Endothelial cell of umbilical vein (primary cell): Measurements from ENCODE around the gene PNPO. TPM values are rescaled to one million over a fixed set of nuclear protein-coding genes. Genes with fewer than 3 reads are reported as not detected.

ENCODE experiments used
- BruUV-seq: library from RNA; stranded (reverse); fragments of 400-500 nt; replicated peaks from 2 replicates; lab custom pipeline; 2021; lab: Mats Ljungman, UMichigan
- CTCF ChIA-PET: fragments of 300-600, 350-600 bp; sonication (Branson Sonifier 250); formaldehyde crosslinking; loops from one replicate; lab custom pipeline; 2021; ENCODE audit warnings: antibody characterized with exemption, inconsistent platforms; lab: Charles Lee
- POLR2A ChIA-PET: fragments of 300-600, 350-600 bp; sonication (Branson Sonifier 250); formaldehyde crosslinking; loops from one replicate; lab custom pipeline; 2021; ENCODE audit warnings: antibody characterized with exemption, inconsistent platforms; lab: Charles Lee
- DNase-seq: peaks from one replicate; pipeline ENCODE4 v3.0.0-alpha.2; 2011; ENCODE audit warnings: low read depth, low spot score
- FAIRE-seq: peaks from 2 replicates; lab custom pipeline; 2011; peaks lifted over from hg19 to GRCh38; lab: Jason Lieb, UNC
- H2AFZ ChIP-seq: 2 replicates; pipeline ENCODE4 v1.6.0; 2012; ENCODE audit warnings: low read depth, low read length, control low read depth, inconsistent platforms
- H3K27ac ChIP-seq: 2 replicates; pipeline ENCODE4 v1.5.1; 2011; ENCODE audit warnings: low read depth, mild to moderate bottlenecking, control low read depth, low read length, moderate library complexity; ENCODE audit not compliant: insufficient read depth
- H3K27me3 ChIP-seq, 2 experiments: 2 replicates each; pipeline versions ENCODE4 v1.6.0 to v1.6.1; 2011; ENCODE audit warnings: low read length in 2 of 2, mixed read lengths in 1 of 2; ENCODE audit not compliant: control insufficient read depth in 2 of 2, insufficient read depth in 2 of 2
- H3K36me3 ChIP-seq, 2 experiments: 2 replicates in 1 of 2; 3 replicates in 1 of 2; pipeline ENCODE4 v1.5.1; 2011; ENCODE audit warnings: low read length in 2 of 2, mild to moderate bottlenecking in 1 of 2, moderate library complexity in 1 of 2; ENCODE audit not compliant: control insufficient read depth in 2 of 2, insufficient read depth in 2 of 2; ENCODE audit errors: extremely low read depth in 1 of 2
- H3K4me1 ChIP-seq: 3 replicates; pipeline ENCODE4 v1.5.1; 2011; ENCODE audit warnings: mild to moderate bottlenecking, low read length; ENCODE audit not compliant: control insufficient read depth, insufficient read depth; ENCODE audit errors: extremely low read depth
- H3K4me2 ChIP-seq: 2 replicates; pipeline ENCODE4 v1.6.1; 2011; ENCODE audit warnings: low read length, control low read depth, mixed read lengths; ENCODE audit not compliant: insufficient read depth
- H3K4me3 ChIP-seq, 3 experiments: fragments of 200-600 bp in 1 of 3; sonication (generic), shearing (Covaris generic) in 1 of 3; replicated peaks in 1 of 3; 2 replicates each; pipeline ENCODE4 v1.5.1; 2011 to 2016; ENCODE audit warnings: control low read depth in 3 of 3, low read length in 3 of 3, mild to moderate bottlenecking in 2 of 3, inconsistent platforms in 1 of 3, low read depth in 1 of 3, moderate library complexity in 1 of 3; ENCODE audit not compliant: insufficient read depth in 1 of 3
- H3K79me2 ChIP-seq: 2 replicates; pipeline ENCODE4 v1.6.0; 2012; ENCODE audit warnings: low read length, inconsistent platforms; ENCODE audit not compliant: control insufficient read depth, insufficient read depth
- H3K9ac ChIP-seq: replicated peaks from 2 replicates; pipeline ENCODE3; 2011; ENCODE audit warnings: low read length, control low read depth; ENCODE audit not compliant: insufficient read depth; ENCODE audit errors: extremely low read depth
- H3K9me1 ChIP-seq: replicated peaks from 3 replicates; pipeline ENCODE4 v1.6.0; 2011; ENCODE audit warnings: mild to moderate bottlenecking, low read length; ENCODE audit not compliant: control insufficient read depth, insufficient read depth; ENCODE audit errors: extremely low read depth
- H3K9me3 ChIP-seq: replicated peaks from 2 replicates; pipeline ENCODE4 v1.5.1; 2012; ENCODE audit warnings: low read length, inconsistent platforms; ENCODE audit not compliant: control insufficient read depth, insufficient read depth
- H4K20me1 ChIP-seq: replicated peaks from 2 replicates; pipeline ENCODE3; 2011; ENCODE audit warnings: mild to moderate bottlenecking, low read length; ENCODE audit not compliant: control insufficient read depth, insufficient read depth; ENCODE audit errors: extremely low read depth
- CTCF ChIP-seq, 2 donors: IDR thresholded peaks; 1 replicate in 1 of 2; 2 replicates in 1 of 2; pipeline ENCODE4 v1.5.1; 2011; ENCODE audit warnings: low read length in 2 of 2, mild to moderate bottlenecking in 2 of 2, moderate library complexity in 2 of 2, control low read depth in 1 of 2, inconsistent platforms in 1 of 2, low read depth in 1 of 2; ENCODE audit not compliant: insufficient read depth in 1 of 2; ENCODE audit errors: extremely low read depth in 1 of 2
- FOS ChIP-seq: IDR thresholded peaks from 2 replicates; pipeline ENCODE4 v1.6.1; 2011; ENCODE audit warnings: mild to moderate bottlenecking, low read length, moderate library complexity, borderline replicate concordance; ENCODE audit not compliant: insufficient read depth
- GATA2 ChIP-seq: IDR thresholded peaks from 2 replicates; pipeline ENCODE4 v1.7.0; 2011; ENCODE audit warnings: low read depth, mild to moderate bottlenecking, moderate library complexity, mixed read lengths, low read length; ENCODE audit not compliant: insufficient read length, insufficient read depth
- JUN ChIP-seq: IDR thresholded peaks from 2 replicates; pipeline ENCODE4 v1.6.1; 2011; ENCODE audit warnings: borderline replicate concordance, low read depth; ENCODE audit not compliant: insufficient read length, insufficient read depth
- MYC ChIP-seq: IDR thresholded peaks from one replicate; pipeline ENCODE4 v1.6.1; 2011; ENCODE audit warnings: mild to moderate bottlenecking, low read depth, low read length
- POLR2A ChIP-seq: IDR thresholded peaks from 2 replicates; pipeline ENCODE4 v1.6.1; 2012; ENCODE audit warnings: low read depth, mild to moderate bottlenecking, control low read depth, low read length
- POLR2AphosphoS5 ChIP-seq: IDR thresholded peaks from 2 replicates; pipeline ENCODE4 v1.6.1; 2012; ENCODE audit warnings: low read depth, mild to moderate bottlenecking, control low read depth, low read length, moderate library complexity; ENCODE audit not compliant: insufficient read depth
- dilution Hi-C: fragments of 300-500 bp; cut with MboI; formaldehyde crosslinking; loops from one replicate; pipeline ENCODE4 v1.15.0; 2019; ENCODE audit warnings: low sequenced_read_pairs; ENCODE audit not compliant: extremely low pct_ligation_motif_present
- intact Hi-C: fragments of 100-400 bp; cut with micrococcal nuclease; formaldehyde crosslinking; loops from one replicate; pipeline ENCODE4 v1.10.0; 2022
- polyA plus RNA-seq, 4 experiments: library from polyadenylated mRNA; depleted of rRNA in 3 of 4; stranded (reverse) in 3 of 4; unstranded in 1 of 4; fragments of >200 nt; gene quantifications; 2 replicates each; pipeline versions ENCODE4 v1.2.1 to v1.2.3, GENCODE V29; 2011 to 2012; ENCODE audit warnings: missing spikeins in 1 of 4
- total RNA-seq: library from RNA; stranded (reverse); gene quantifications from 2 replicates; pipeline ENCODE4 v1.2.3, GENCODE V29; 2021

PNPO gene
- total and polyA plus RNA-seq, 2 donors (not counting 3 experiments of a cell fraction or from before 2014, with no cell fraction given), result 19.7 to 22.0 TPM

GRCh38 chr17:47942096-47942510, 732 bp downstream of the PNPO start:
- intact Hi-C loops (no loop called here), dilution Hi-C loops (no loop called here)
- Histone ChIP-seq H3K36me3 (peaks cover 0 to 4% of the 10 kb centered on the region in 2 experiments), H3K4me2 (peak overlapping the region; percentile 91), H3K27me3 (no peaks in the 10 kb centered on the region), H4K20me1 (no peaks in the 10 kb centered on the region), H3K4me1 (peaks cover 15% of the 10 kb centered on the region), H3K9me3 (no peaks in the 10 kb centered on the region), H3K9me1 (no peaks in the 10 kb centered on the region), H2AFZ (peak overlapping the region; percentile 81), H3K79me2 (peaks cover 5% of the 10 kb centered on the region), H3K4me3 (peak overlapping the region; percentile 63 to 85 (median 84)), H3K9ac (peak overlapping the region; percentile 77), H3K27ac (peak overlapping the region; percentile 47)
- DNase-seq, result peak; percentile 6
- CTCF ChIA-PET, result interaction anchor here (0.8 to 1.7 kb wide), 13 partner anchors 7 to 132 kb away, joined by 3 to 8 read pairs (median 4); partner anchors contain the start of genes CDK5RAP3, LRRC46 and MRPL10
- no TSS peak for BruUV-seq
- no peak for FAIRE-seq
- TF ChIP-seq CTCF (IDR thresholded peaks at IDR 0.05; ENCODE audit: extremely low read depth in 1 of 2, insufficient read depth in 1 of 2, low read depth in 1 of 2, low read length in 2 of 2), result no peak
- no peak for TF ChIP-seq POLR2AphosphoS5
- no peak for TF ChIP-seq FOS
- no peak for TF ChIP-seq GATA2
- TF ChIP-seq MYC, result no peak
- TF ChIP-seq POLR2A, result no peak
- no peak for TF ChIP-seq JUN
- POLR2A ChIA-PET, result no interaction called here
